Measurements from ENCODE around the gene MME.

DNA sequence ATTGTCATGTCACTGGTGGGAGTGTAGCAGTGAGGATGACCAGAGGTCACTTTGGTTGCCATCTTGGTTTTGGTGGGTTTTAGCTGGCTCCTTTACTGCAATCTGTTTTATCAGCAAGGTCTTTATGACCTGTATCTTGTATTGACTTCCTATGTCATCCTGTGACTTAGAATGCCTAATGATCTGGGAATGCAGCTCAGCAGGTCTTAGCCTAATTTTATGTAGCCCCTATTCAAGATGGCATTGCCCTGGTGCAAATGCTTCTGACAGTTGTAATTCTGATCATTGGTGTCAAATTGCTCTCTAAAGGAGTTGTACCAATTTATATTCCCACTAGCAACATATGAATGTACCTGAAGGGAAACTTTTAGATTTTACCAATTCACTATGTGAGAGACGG is 139.0 kb downstream of the MME start:
- TF ChIP-seq, protein P1, sequence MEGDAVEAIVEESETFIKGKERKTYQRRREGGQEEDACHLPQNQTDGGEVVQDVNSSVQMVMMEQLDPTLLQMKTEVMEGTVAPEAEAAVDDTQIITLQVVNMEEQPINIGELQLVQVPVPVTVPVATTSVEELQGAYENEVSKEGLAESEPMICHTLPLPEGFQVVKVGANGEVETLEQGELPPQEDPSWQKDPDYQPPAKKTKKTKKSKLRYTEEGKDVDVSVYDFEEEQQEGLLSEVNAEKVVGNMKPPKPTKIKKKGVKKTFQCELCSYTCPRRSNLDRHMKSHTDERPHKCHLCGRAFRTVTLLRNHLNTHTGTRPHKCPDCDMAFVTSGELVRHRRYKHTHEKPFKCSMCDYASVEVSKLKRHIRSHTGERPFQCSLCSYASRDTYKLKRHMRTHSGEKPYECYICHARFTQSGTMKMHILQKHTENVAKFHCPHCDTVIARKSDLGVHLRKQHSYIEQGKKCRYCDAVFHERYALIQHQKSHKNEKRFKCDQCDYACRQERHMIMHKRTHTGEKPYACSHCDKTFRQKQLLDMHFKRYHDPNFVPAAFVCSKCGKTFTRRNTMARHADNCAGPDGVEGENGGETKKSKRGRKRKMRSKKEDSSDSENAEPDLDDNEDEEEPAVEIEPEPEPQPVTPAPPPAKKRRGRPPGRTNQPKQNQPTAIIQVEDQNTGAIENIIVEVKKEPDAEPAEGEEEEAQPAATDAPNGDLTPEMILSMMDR (IDR thresholded peaks at IDR 0.05), result no peak
- TF ChIP-seq POLR2A (IDR thresholded peaks at IDR 0.05), result no peak

Measured in body of pancreas (tissue), 4 donors.